MM.1S (cell line): Measurements from ENCODE around the gene MAN2A2.

Source experiments
- DNase-seq: peaks from one replicate; pipeline ENCODE4 v3.0.0-alpha.2; 2015
- H2AFZ ChIP-seq: fragments of 300-600 bp; sonication (generic); 2 replicates; pipeline ENCODE4 v1.6.0; 2016; ENCODE audit warnings: antibody characterized with exemption, low read length
- H3F3A ChIP-seq: fragments of 300-600 bp; sonication (generic); 2 replicates; pipeline ENCODE4 v1.6.1; 2016; ENCODE audit warnings: mild to moderate bottlenecking, antibody characterized with exemption, low read length, moderate library complexity, mixed read lengths; ENCODE audit not compliant: insufficient read depth
- H3K27ac ChIP-seq: fragments of 300-600 bp; sonication (generic); 2 replicates; pipeline ENCODE4 v1.5.1; 2016; ENCODE audit warnings: mild to moderate bottlenecking, low read length
- H3K27me3 ChIP-seq: fragments of 300-600 bp; sonication (generic); replicated peaks from 2 replicates; pipeline ENCODE4 v1.6.0; 2016; ENCODE audit warnings: low read length; ENCODE audit not compliant: insufficient read depth
- H3K36me3 ChIP-seq: fragments of 300-600 bp; sonication (generic); replicated peaks from 2 replicates; pipeline ENCODE4 v1.6.1; 2016; ENCODE audit warnings: mild to moderate bottlenecking, low read length, mixed read lengths; ENCODE audit not compliant: insufficient read depth
- H3K4me1 ChIP-seq: fragments of 300-600 bp; sonication (generic); 2 replicates; pipeline ENCODE4 v1.6.1; 2016; ENCODE audit warnings: low read length, mixed read lengths
- H3K4me2 ChIP-seq: fragments of 300-600 bp; sonication (generic); 2 replicates; pipeline ENCODE4 v1.6.0; 2016; ENCODE audit warnings: low read depth, low read length
- H3K4me3 ChIP-seq: fragments of 300-600 bp; sonication (generic); 2 replicates; pipeline ENCODE4 v1.5.1; 2016; ENCODE audit warnings: low read length, mixed read lengths
- H3K79me2 ChIP-seq: fragments of 300-600 bp; sonication (generic); 2 replicates; pipeline ENCODE4 v1.6.1; 2016; ENCODE audit warnings: mixed run types, low read length, mixed read lengths
- H3K9ac ChIP-seq: fragments of 300-600 bp; sonication (generic); 2 replicates; pipeline ENCODE4 v1.6.1; 2016; ENCODE audit warnings: low read length, mixed read lengths
- H3K9me2 ChIP-seq: fragments of 300-600 bp; sonication (generic); replicated peaks from 2 replicates; pipeline ENCODE4 v1.6.1; 2016; ENCODE audit warnings: mild to moderate bottlenecking, low read length, mixed read lengths; ENCODE audit not compliant: insufficient read depth
- H3K9me3 ChIP-seq: fragments of 300-600 bp; sonication (generic); replicated peaks from 2 replicates; pipeline ENCODE4 v1.6.1; 2016; ENCODE audit warnings: mild to moderate bottlenecking, low read length, mixed read lengths; ENCODE audit not compliant: insufficient read depth
- H4K20me1 ChIP-seq: fragments of 300-600 bp; sonication (generic); 2 replicates; pipeline ENCODE4 v1.6.1; 2016; ENCODE audit warnings: mild to moderate bottlenecking, low read length, moderate library complexity, mixed read lengths; ENCODE audit not compliant: insufficient read depth
- EZH2 ChIP-seq: fragments of 300-600 bp; sonication (generic); optimal IDR thresholded peaks from 2 replicates; pipeline ENCODE3; 2017; ENCODE audit warnings: low read depth, mild to moderate bottlenecking, antibody characterized with exemption, low read length, mixed read lengths
- EZH2phosphoT487 ChIP-seq: fragments of 300-600 bp; sonication (generic); IDR thresholded peaks from 2 replicates; pipeline ENCODE4 v1.6.1; 2018; ENCODE audit warnings: antibody characterized with exemption, low read length
- TF ChIP-seq, protein P1 (sequence below): fragments of 300-600 bp; sonication (generic); IDR thresholded peaks from 2 replicates; pipeline ENCODE4 v1.5.1; 2016; ENCODE audit warnings: antibody characterized with exemption, low read length, mixed read lengths

The MAN2A2 gene

DNA sequence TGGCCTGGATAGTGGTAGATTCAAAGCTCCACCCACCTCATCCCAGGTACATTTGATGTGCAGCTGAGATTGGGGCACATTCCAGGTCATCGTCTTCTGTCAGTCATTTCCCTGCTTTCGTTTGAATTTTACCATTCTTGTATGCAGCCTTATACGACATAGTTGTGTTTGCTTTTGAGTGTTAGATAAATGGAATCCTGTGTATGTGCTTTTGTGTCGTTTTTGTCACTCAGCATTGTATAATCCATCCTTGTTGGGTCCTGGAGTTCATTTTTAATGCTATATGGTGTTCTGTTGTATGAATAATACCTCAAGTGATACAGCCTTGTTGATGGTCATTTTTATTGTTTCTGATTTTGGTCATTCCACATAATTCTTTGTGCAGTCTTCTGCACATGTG lies 58.9 kb downstream of the MAN2A2 start:
- no peak overlapping the region for H3K9ac ChIP-seq
- H3K36me3 ChIP-seq: peaks cover 8% of the 10 kb centered on the region; the same call in 1 of the 2 replicates
- TF ChIP-seq EZH2 (no peak), EZH2phosphoT487 (no peak)
- TF ChIP-seq, protein P1, sequence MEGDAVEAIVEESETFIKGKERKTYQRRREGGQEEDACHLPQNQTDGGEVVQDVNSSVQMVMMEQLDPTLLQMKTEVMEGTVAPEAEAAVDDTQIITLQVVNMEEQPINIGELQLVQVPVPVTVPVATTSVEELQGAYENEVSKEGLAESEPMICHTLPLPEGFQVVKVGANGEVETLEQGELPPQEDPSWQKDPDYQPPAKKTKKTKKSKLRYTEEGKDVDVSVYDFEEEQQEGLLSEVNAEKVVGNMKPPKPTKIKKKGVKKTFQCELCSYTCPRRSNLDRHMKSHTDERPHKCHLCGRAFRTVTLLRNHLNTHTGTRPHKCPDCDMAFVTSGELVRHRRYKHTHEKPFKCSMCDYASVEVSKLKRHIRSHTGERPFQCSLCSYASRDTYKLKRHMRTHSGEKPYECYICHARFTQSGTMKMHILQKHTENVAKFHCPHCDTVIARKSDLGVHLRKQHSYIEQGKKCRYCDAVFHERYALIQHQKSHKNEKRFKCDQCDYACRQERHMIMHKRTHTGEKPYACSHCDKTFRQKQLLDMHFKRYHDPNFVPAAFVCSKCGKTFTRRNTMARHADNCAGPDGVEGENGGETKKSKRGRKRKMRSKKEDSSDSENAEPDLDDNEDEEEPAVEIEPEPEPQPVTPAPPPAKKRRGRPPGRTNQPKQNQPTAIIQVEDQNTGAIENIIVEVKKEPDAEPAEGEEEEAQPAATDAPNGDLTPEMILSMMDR: no peak
- H3F3A ChIP-seq: no peaks in the 10 kb centered on the region; the same call in 1 of the 2 replicates
- H3K27me3 ChIP-seq: no peaks in the 10 kb centered on the region
- H3K27ac ChIP-seq: no peak overlapping the region
- H3K79me2 ChIP-seq: peaks cover 36% of the 10 kb centered on the region
- H4K20me1 ChIP-seq: no peaks in the 10 kb centered on the region; the same call in 1 of the 2 replicates
- DNase-seq: no peak
- no peak overlapping the region for H3K4me3 ChIP-seq
- H3K4me1 ChIP-seq: no peaks in the 10 kb centered on the region
- no peak overlapping the region for H3K4me2 ChIP-seq
- no peaks in the 10 kb centered on the region for H3K9me3 ChIP-seq
- H3K9me2 ChIP-seq: no peaks in the 10 kb centered on the region
- H2AFZ ChIP-seq: no peak overlapping the region

DNA sequence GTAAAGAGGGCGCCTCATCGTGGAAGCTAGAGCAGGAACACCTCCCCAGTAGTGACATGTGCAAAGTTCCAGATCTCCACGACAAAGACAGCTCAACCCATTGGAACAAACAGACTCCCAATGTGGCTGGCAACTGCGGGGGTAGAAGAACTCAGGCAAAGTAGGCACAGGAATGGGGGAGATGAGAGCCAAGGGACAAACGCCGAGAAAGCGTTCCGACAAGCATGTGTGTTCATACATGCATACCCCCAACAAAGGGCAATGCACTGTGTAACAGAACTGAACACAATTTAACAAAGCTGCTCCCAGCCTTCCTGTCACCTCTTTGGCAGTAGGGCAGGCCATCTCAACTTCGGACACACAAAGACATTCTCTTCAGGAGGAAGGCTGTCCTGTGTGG lies 63.2 kb downstream of the MAN2A2 start:
- no peak overlapping the region for H3K4me3 ChIP-seq
- no peak for DNase-seq
- no peak for TF ChIP-seq EZH2phosphoT487
- no peak for TF ChIP-seq EZH2
- TF ChIP-seq, protein P1: no peak
- no peak overlapping the region for H3K4me2 ChIP-seq
- no peaks in the 10 kb centered on the region for H4K20me1 ChIP-seq
- peaks cover 3% of the 10 kb centered on the region; the same call in 1 of the 2 replicates for H3F3A ChIP-seq
- H3K4me1 ChIP-seq: no peaks in the 10 kb centered on the region
- no peak overlapping the region for H3K27ac ChIP-seq
- peaks cover 15% of the 10 kb centered on the region for H3K79me2 ChIP-seq
- H2AFZ ChIP-seq: no peak overlapping the region
- no peaks in the 10 kb centered on the region for H3K27me3 ChIP-seq
- H3K9me2 ChIP-seq: no peaks in the 10 kb centered on the region
- no peaks in the 10 kb centered on the region for H3K9me3 ChIP-seq
- H3K9ac ChIP-seq: no peak overlapping the region
- peaks cover 21% of the 10 kb centered on the region for H3K36me3 ChIP-seq

DNA sequence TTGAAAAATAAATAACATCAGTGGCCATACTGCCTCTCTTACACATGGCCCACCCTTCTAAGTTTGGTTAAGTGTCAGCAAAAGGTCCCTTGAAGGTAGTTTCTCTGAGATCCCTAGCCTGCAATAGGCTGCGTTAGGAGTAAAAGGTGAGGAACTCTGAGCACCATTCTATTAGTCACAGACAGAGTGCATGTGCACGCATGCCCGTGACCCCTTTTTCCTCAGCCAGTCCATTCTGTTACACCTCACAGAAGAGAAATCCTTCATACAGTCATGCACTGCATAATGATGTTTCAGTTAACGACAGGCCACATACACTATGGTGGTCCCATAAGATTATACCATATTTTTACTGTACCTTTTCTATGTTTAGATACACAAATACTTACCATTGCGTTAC lies 64.1 kb downstream of the MAN2A2 start:
- Histone ChIP-seq H3K9me3 (no peaks in the 10 kb centered on the region), H3K4me2 (no peak overlapping the region), H3F3A (peaks cover 3% of the 10 kb centered on the region; the same call in 1 of the 2 replicates), H4K20me1 (no peaks in the 10 kb centered on the region), H3K9me2 (no peaks in the 10 kb centered on the region), H2AFZ (no peak overlapping the region), H3K9ac (no peak overlapping the region), H3K36me3 (peaks cover 21% of the 10 kb centered on the region), H3K79me2 (peaks cover 15% of the 10 kb centered on the region), H3K4me1 (no peaks in the 10 kb centered on the region), H3K27me3 (no peaks in the 10 kb centered on the region), H3K4me3 (no peak overlapping the region), H3K27ac (no peak overlapping the region)
- no peak for DNase-seq
- TF ChIP-seq EZH2: no peak
- TF ChIP-seq, protein P1: no peak
- TF ChIP-seq EZH2phosphoT487: no peak
